HepG2 (cell line): Measurements from ENCODE around the gene AP1S3. TPM values are rescaled to one million over a fixed set of nuclear protein-coding genes. Genes with fewer than 3 reads are reported as not detected.

Experiments
- ARNTL ChIP-seq: sonication (generic); formaldehyde crosslinking; IDR thresholded peaks from 2 replicates; pipeline ENCODE4 v1.4.0; 2020; ENCODE audit warnings: mild to moderate bottlenecking, missing genetic modification reagents
- ATF1 ChIP-seq: IDR thresholded peaks from 2 replicates; pipeline ENCODE4 v1.6.1; 2016; ENCODE audit warnings: mild to moderate bottlenecking, control low read depth
- CEBPG ChIP-seq: IDR thresholded peaks from 2 replicates; pipeline ENCODE4 v1.6.1; 2016
- CREBL2 ChIP-seq: sonication (generic); formaldehyde crosslinking; IDR thresholded peaks from 2 replicates; pipeline ENCODE4 v1.8.1; 2023; ENCODE audit warnings: missing genetic modification reagents, mild to moderate bottlenecking, borderline replicate concordance
- HMG20A ChIP-seq: IDR thresholded peaks from 2 replicates; pipeline ENCODE4 v1.6.1; 2016; ENCODE audit warnings: borderline replicate concordance
- HOXA5 ChIP-seq: sonication (generic); formaldehyde crosslinking; IDR thresholded peaks from 2 replicates; pipeline ENCODE4 v1.4.0; 2020; ENCODE audit warnings: missing genetic modification reagents
- KDM1A ChIP-seq: IDR thresholded peaks from 2 replicates; pipeline ENCODE4 v1.6.1; 2016; ENCODE audit warnings: missing compliant biosample characterization
- KDM3A ChIP-seq: IDR thresholded peaks from 2 replicates; pipeline ENCODE4 v1.6.1; 2018; ENCODE audit warnings: low read depth, missing compliant biosample characterization
- PITX1 ChIP-seq: sonication (generic); formaldehyde crosslinking; IDR thresholded peaks from 2 replicates; pipeline ENCODE4 v1.5.1; 2020; ENCODE audit warnings: mild to moderate bottlenecking, missing genetic modification reagents
- REST ChIP-seq, 2 experiments: IDR thresholded peaks; 2 replicates each; pipeline ENCODE4 v1.6.1; 2011 to 2012; ENCODE audit warnings: low read length in 2 of 2, borderline replicate concordance in 1 of 2, low read depth in 1 of 2, mild to moderate bottlenecking in 1 of 2, moderate library complexity in 1 of 2
- SOX6 ChIP-seq, 2 experiments: fragments of 450-650 bp in 1 of 2; sonication (generic) in 1 of 2; formaldehyde crosslinking in 1 of 2; IDR thresholded peaks; 2 replicates each; pipeline versions ENCODE4 v1.4.0 to v1.6.1; 2017 to 2020; ENCODE audit warnings: antibody characterized with exemption in 1 of 2, mild to moderate bottlenecking in 1 of 2, missing genetic modification reagents in 1 of 2
- YEATS2 ChIP-seq: sonication (generic); formaldehyde crosslinking; IDR thresholded peaks from 2 replicates; pipeline ENCODE4 v1.4.0; 2020; ENCODE audit warnings: missing genetic modification reagents, borderline replicate concordance
- ZBTB7B ChIP-seq: sonication (generic); formaldehyde crosslinking; IDR thresholded peaks from 2 replicates; pipeline ENCODE4 v1.4.0; 2020; ENCODE audit warnings: missing genetic modification reagents
- ZNF101 ChIP-seq: sonication (generic); formaldehyde crosslinking; IDR thresholded peaks from 2 replicates; pipeline ENCODE4 v1.4.0; 2020; ENCODE audit warnings: mild to moderate bottlenecking, low read depth, missing genetic modification reagents, borderline replicate concordance
- ZNF550 ChIP-seq: sonication (generic); formaldehyde crosslinking; IDR thresholded peaks from 2 replicates; pipeline ENCODE4 v1.4.0; 2020; ENCODE audit warnings: mild to moderate bottlenecking, missing genetic modification reagents, borderline replicate concordance
- ZNF605 ChIP-seq: sonication (generic); formaldehyde crosslinking; IDR thresholded peaks from 2 replicates; pipeline ENCODE4 v1.8.0; 2022; ENCODE audit warnings: mild to moderate bottlenecking, missing genetic modification reagents
- ZNF816 ChIP-seq: sonication (generic); formaldehyde crosslinking; IDR thresholded peaks from 2 replicates; pipeline ENCODE4 v1.8.0; 2022; ENCODE audit warnings: missing genetic modification reagents, mild to moderate bottlenecking, borderline replicate concordance
- polyA plus RNA-seq, 8 experiments: library from polyadenylated mRNA; depleted of rRNA in 3 of 8; stranded (reverse) in 7 of 8; unstranded in 1 of 8; fragments of >200 nt; fragmentation: Illumina TruSeq in 4 of 8; extraction: Trizol in 4 of 8; gene quantifications; 2 replicates each; pipeline versions ENCODE4 v1.2.1 to v1.2.3, GENCODE V29; 2011 to 2016; ENCODE audit warnings: low read depth in 4 of 8, missing spikeins in 1 of 8, mixed read lengths in 1 of 8; ENCODE audit not compliant: insufficient read depth in 1 of 8
- total RNA-seq, 5 experiments: library from RNA; depleted of rRNA; stranded (reverse); fragments of >200 nt; fragmentation: Illumina TruSeq; extraction: Trizol; gene quantifications; 2 replicates each; pipeline ENCODE4 v1.2.3, GENCODE V29; 2016; ENCODE audit warnings: low read depth in 1 of 5
- TF ChIP-seq, protein P1 (sequence below): sonication (generic); formaldehyde crosslinking; IDR thresholded peaks from 2 replicates; pipeline ENCODE4 v1.4.0; 2020; ENCODE audit warnings: mild to moderate bottlenecking, missing genetic modification reagents
- TF ChIP-seq, protein P2 (sequence below): sonication (generic); formaldehyde crosslinking; IDR thresholded peaks from 2 replicates; pipeline ENCODE4 v1.4.0; 2020; ENCODE audit warnings: missing genetic modification reagents
- TF ChIP-seq, protein P3 (sequence below): sonication (generic); formaldehyde crosslinking; IDR thresholded peaks from 2 replicates; pipeline ENCODE4 v1.5.0; 2020; ENCODE audit warnings: missing genetic modification reagents

The AP1S3 gene
- total and polyA plus RNA-seq, 2 of the 13 experiments (the other 11 are each of a cell fraction or from before 2014, with no cell fraction given): 3.0 to 16.3 TPM

GRCh38 chr2:223860809-223861738 is 23.7 kb upstream of the AP1S3 start (continued):
- TF ChIP-seq ZNF101 (no peak), ZNF816 (CRISPR knock-in tag) (no peak), ARNTL (CRISPR knock-in tag) (no peak), KDM1A (CRISPR knock-in tag) (peak; percentile 47; the same call in 1 of the 2 replicates), PITX1 (peak; percentile 53; the same call in 1 of the 2 replicates), ZBTB7B (CRISPR knock-in tag) (no peak), YEATS2 (CRISPR knock-in tag) (peak; percentile 37; the same call in 1 of the 2 replicates), SOX6 (IDR thresholded peaks at IDR 0.05) (no peak), SOX6 (CRISPR knock-in tag; IDR thresholded peaks at IDR 0.05) (peak; percentile 50; the same call in 1 of the 2 replicates), HMG20A (peak; percentile 78; the same call in 1 of the 2 replicates), REST (IDR thresholded peaks at IDR 0.05; ENCODE audit: borderline replicate concordance in 1 of 2, low read depth in 1 of 2, low read length in 2 of 2) (no peak), KDM3A (CRISPR knock-in tag) (no peak), HOXA5 (CRISPR knock-in tag) (no peak), ZNF605 (no peak), ATF1 (CRISPR knock-in tag) (no peak), CEBPG (peak; percentile 77), CREBL2 (CRISPR knock-in tag) (no peak), ZNF550 (CRISPR knock-in tag) (no peak)
- TF ChIP-seq, protein P1, sequence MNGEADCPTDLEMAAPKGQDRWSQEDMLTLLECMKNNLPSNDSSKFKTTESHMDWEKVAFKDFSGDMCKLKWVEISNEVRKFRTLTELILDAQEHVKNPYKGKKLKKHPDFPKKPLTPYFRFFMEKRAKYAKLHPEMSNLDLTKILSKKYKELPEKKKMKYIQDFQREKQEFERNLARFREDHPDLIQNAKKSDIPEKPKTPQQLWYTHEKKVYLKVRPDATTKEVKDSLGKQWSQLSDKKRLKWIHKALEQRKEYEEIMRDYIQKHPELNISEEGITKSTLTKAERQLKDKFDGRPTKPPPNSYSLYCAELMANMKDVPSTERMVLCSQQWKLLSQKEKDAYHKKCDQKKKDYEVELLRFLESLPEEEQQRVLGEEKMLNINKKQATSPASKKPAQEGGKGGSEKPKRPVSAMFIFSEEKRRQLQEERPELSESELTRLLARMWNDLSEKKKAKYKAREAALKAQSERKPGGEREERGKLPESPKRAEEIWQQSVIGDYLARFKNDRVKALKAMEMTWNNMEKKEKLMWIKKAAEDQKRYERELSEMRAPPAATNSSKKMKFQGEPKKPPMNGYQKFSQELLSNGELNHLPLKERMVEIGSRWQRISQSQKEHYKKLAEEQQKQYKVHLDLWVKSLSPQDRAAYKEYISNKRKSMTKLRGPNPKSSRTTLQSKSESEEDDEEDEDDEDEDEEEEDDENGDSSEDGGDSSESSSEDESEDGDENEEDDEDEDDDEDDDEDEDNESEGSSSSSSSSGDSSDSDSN: no peak; the same call in 1 of the 2 replicates
- TF ChIP-seq, protein P2, sequence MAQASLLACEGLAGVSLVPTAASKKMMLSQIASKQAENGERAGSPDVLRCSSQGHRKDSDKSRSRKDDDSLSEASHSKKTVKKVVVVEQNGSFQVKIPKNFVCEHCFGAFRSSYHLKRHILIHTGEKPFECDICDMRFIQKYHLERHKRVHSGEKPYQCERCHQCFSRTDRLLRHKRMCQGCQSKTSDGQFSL (CRISPR knock-in tag): no peak
- TF ChIP-seq, protein P3, sequence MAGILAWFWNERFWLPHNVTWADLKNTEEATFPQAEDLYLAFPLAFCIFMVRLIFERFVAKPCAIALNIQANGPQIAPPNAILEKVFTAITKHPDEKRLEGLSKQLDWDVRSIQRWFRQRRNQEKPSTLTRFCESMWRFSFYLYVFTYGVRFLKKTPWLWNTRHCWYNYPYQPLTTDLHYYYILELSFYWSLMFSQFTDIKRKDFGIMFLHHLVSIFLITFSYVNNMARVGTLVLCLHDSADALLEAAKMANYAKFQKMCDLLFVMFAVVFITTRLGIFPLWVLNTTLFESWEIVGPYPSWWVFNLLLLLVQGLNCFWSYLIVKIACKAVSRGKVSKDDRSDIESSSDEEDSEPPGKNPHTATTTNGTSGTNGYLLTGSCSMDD (CRISPR knock-in tag): no peak
